Activated gamma-delta T cell treated with anti-CD3 and anti-CD28 coated beads, Interleukin-2, amount 50 U/mL, for 16 hours (primary cell): ENCODE measurements around the gene SNED1.

Experiments
- DNase-seq: peaks from one replicate; pipeline ENCODE4 v3.0.0-alpha.2; 2020; ENCODE audit warnings: low read depth

Gene SNED1

GRCh38 chr2:240992572-240993291, 5.7 kb upstream of the SNED1 start:
- DNase-seq, result no peak

GRCh38 chr2:240993446-240994170, 4.8 kb upstream of the SNED1 start:
- no peak for DNase-seq

GRCh38 chr2:240994171-240994896, 4.1 kb upstream of the SNED1 start:
- DNase-seq, result no peak

- DNase-seq, result no peak
Measured at GRCh38 chr2:240995041-240996021, 3.1 kb upstream of the SNED1 start.

- no peak for DNase-seq
Measured at GRCh38 chr2:240996161-240996833, 2.1 kb upstream of the SNED1 start.

- DNase-seq, result no peak
Measured at GRCh38 chr2:240996834-240997140, 1.6 kb upstream of the SNED1 start.

- no peak for DNase-seq
Measured at GRCh38 chr2:240997141-240997855, 1.1 kb upstream of the SNED1 start.

GRCh38 chr2:240998706-240998994, 232 bp downstream of the SNED1 start:
- no peak for DNase-seq

- DNase-seq, result no peak
Measured at GRCh38 chr2:240998995-240999791, 775 bp downstream of the SNED1 start.

- DNase-seq, result no peak
Measured at GRCh38 chr2:240999873-241000541, 1.6 kb downstream of the SNED1 start.

GRCh38 chr2:241000831-241001321, 2.5 kb downstream of the SNED1 start:
- DNase-seq, result no peak

- no peak for DNase-seq
Measured at GRCh38 chr2:241001413-241002274, 3.2 kb downstream of the SNED1 start.

- no peak for DNase-seq
Measured at GRCh38 chr2:241002275-241003046, 4.0 kb downstream of the SNED1 start.

GRCh38 chr2:241003047-241003360, 4.6 kb downstream of the SNED1 start:
- no peak for DNase-seq

- no peak for DNase-seq
Measured at GRCh38 chr2:241003369-241003768, 5.0 kb downstream of the SNED1 start.

GRCh38 chr2:241003830-241004564, 5.6 kb downstream of the SNED1 start:
- no peak for DNase-seq

GRCh38 chr2:241005569-241005968, 7.2 kb downstream of the SNED1 start:
- DNase-seq, result no peak
